ENCODE measurements around the gene PTPN23.

- TF ChIP-seq CTCF (IDR thresholded peaks at IDR 0.05; ENCODE audit: low read depth, low read length, poor library complexity, severe bottlenecking) (no peak), EZH2phosphoT487 (IDR thresholded peaks at IDR 0.05; ENCODE audit: borderline replicate concordance, low read length) (no peak)
Measured at GRCh38 chr3:47409688-47410416, 29.0 kb downstream of the PTPN23 start.
